Measurements from ENCODE around the gene UMAD1.
"Not testable (repeated sequence)": the region's sequence is repeated elsewhere in the genome, so short reads cannot be mapped to it uniquely, and the experiment has no call there.

Gene UMAD1

GRCh38 chr7:7652798-7653540, 12.4 kb downstream of the UMAD1 start:
- no peak for DNase-seq (ENCODE audit: low read depth in 3 of 3, low spot score in 1 of 3)

- DNase-seq (ENCODE audit: low read depth in 3 of 3, low spot score in 1 of 3): no peak
Observed at GRCh38 chr7:7653593-7654187, 13.1 kb downstream of the UMAD1 start.

GRCh38 chr7:7654964-7655715, 14.6 kb downstream of the UMAD1 start:
- DNase-seq (ENCODE audit: low read depth in 3 of 3, low spot score in 1 of 3): no peak

- DNase-seq (ENCODE audit: low read depth in 3 of 3, low spot score in 1 of 3): not testable (repeated sequence)
Observed at GRCh38 chr7:7656459-7656858, 15.9 kb downstream of the UMAD1 start.

GRCh38 chr7:7662527-7662926, 22.0 kb downstream of the UMAD1 start:
- no peak for DNase-seq (ENCODE audit: low read depth in 3 of 3, low spot score in 1 of 3)

- DNase-seq (ENCODE audit: low read depth in 3 of 3, low spot score in 1 of 3): no peak
Observed at GRCh38 chr7:7664291-7664690, 23.7 kb downstream of the UMAD1 start.

- no peak for DNase-seq (ENCODE audit: low read depth in 3 of 3, low spot score in 1 of 3)
Observed at GRCh38 chr7:7665031-7665430, 24.5 kb downstream of the UMAD1 start.

- no peak for DNase-seq (ENCODE audit: low read depth in 3 of 3, low spot score in 1 of 3)
Observed at GRCh38 chr7:7667187-7667586, 26.6 kb downstream of the UMAD1 start.

- no peak for DNase-seq (ENCODE audit: low read depth in 3 of 3, low spot score in 1 of 3)
Observed at GRCh38 chr7:7668706-7669105, 28.2 kb downstream of the UMAD1 start.

GRCh38 chr7:7670490-7670889, 29.9 kb downstream of the UMAD1 start:
- no peak for DNase-seq (ENCODE audit: low read depth in 3 of 3, low spot score in 1 of 3)

- no peak for DNase-seq (ENCODE audit: low read depth in 3 of 3, low spot score in 1 of 3)
Observed at GRCh38 chr7:7671361-7671760, 30.8 kb downstream of the UMAD1 start.

- DNase-seq (ENCODE audit: low read depth in 3 of 3, low spot score in 1 of 3): no peak
Observed at GRCh38 chr7:7672545-7673239, 32.1 kb downstream of the UMAD1 start.

- no peak for DNase-seq (ENCODE audit: low read depth in 3 of 3, low spot score in 1 of 3)
Observed at GRCh38 chr7:7673240-7673550, 32.6 kb downstream of the UMAD1 start.

- no peak for DNase-seq (ENCODE audit: low read depth in 3 of 3, low spot score in 1 of 3)
Observed at GRCh38 chr7:7675686-7676085, 35.1 kb downstream of the UMAD1 start.

GRCh38 chr7:7679640-7680039, 39.1 kb downstream of the UMAD1 start:
- DNase-seq (ENCODE audit: low read depth in 3 of 3, low spot score in 1 of 3): not testable (repeated sequence)

GRCh38 chr7:7681191-7681935, 40.8 kb downstream of the UMAD1 start:
- DNase-seq (ENCODE audit: low read depth in 3 of 3, low spot score in 1 of 3): no peak

GRCh38 chr7:7681936-7682329, 41.4 kb downstream of the UMAD1 start:
- DNase-seq (ENCODE audit: low read depth in 3 of 3, low spot score in 1 of 3): no peak

- DNase-seq (ENCODE audit: low read depth in 3 of 3, low spot score in 1 of 3): no peak
Observed at GRCh38 chr7:7682861-7683260, 42.3 kb downstream of the UMAD1 start.

GRCh38 chr7:7686811-7687508, 46.4 kb downstream of the UMAD1 start:
- DNase-seq (ENCODE audit: low read depth in 3 of 3, low spot score in 1 of 3): no peak

GRCh38 chr7:7687800-7688199, 47.2 kb downstream of the UMAD1 start:
- no peak for DNase-seq (ENCODE audit: low read depth in 3 of 3, low spot score in 1 of 3)

- DNase-seq (ENCODE audit: low read depth in 3 of 3, low spot score in 1 of 3): no peak
Observed at GRCh38 chr7:7688310-7688709, 47.8 kb downstream of the UMAD1 start.

Data from stimulated activated CD4-positive, alpha-beta T cell treated with anti-CD3 and anti-CD28 coated beads, TNF-alpha, amount 100 ng/mL, for 1 hour (primary cell).